ENCODE data around the gene PRR13.

The PRR13 gene

GRCh38 chr12:53483979-53484377 lies 42.4 kb downstream of the PRR13 start:
- TF ChIP-seq TAF1 (IDR thresholded peaks at IDR 0.05; ENCODE audit: borderline replicate concordance, insufficient read depth, low read length) (no peak), SIN3A (IDR thresholded peaks at IDR 0.05; ENCODE audit: borderline replicate concordance, insufficient read depth, low read length) (no peak)
- TF ChIP-seq, protein P1, sequence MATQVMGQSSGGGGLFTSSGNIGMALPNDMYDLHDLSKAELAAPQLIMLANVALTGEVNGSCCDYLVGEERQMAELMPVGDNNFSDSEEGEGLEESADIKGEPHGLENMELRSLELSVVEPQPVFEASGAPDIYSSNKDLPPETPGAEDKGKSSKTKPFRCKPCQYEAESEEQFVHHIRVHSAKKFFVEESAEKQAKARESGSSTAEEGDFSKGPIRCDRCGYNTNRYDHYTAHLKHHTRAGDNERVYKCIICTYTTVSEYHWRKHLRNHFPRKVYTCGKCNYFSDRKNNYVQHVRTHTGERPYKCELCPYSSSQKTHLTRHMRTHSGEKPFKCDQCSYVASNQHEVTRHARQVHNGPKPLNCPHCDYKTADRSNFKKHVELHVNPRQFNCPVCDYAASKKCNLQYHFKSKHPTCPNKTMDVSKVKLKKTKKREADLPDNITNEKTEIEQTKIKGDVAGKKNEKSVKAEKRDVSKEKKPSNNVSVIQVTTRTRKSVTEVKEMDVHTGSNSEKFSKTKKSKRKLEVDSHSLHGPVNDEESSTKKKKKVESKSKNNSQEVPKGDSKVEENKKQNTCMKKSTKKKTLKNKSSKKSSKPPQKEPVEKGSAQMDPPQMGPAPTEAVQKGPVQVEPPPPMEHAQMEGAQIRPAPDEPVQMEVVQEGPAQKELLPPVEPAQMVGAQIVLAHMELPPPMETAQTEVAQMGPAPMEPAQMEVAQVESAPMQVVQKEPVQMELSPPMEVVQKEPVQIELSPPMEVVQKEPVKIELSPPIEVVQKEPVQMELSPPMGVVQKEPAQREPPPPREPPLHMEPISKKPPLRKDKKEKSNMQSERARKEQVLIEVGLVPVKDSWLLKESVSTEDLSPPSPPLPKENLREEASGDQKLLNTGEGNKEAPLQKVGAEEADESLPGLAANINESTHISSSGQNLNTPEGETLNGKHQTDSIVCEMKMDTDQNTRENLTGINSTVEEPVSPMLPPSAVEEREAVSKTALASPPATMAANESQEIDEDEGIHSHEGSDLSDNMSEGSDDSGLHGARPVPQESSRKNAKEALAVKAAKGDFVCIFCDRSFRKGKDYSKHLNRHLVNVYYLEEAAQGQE (IDR thresholded peaks at IDR 0.05; ENCODE audit: insufficient read depth in 1 of 2, low read depth in 2 of 2, low read length in 2 of 2) = no peak

GRCh38 chr12:53484686-53485575 lies 43.4 kb downstream of the PRR13 start:
- TF ChIP-seq POLR2AphosphoS5 (IDR thresholded peaks at IDR 0.05; ENCODE audit: low read depth, low read length) (0 out of 2 replicates have a peak, but pooled peaks have one; percentile 11), FOXP2 (optimal IDR thresholded peaks at IDR 0.05; ENCODE audit: borderline replicate concordance, extremely low read depth, extremely low read length, insufficient read depth) (no peak), SIN3A (IDR thresholded peaks at IDR 0.05; ENCODE audit: borderline replicate concordance, insufficient read depth, low read length) (no peak), TAF1 (IDR thresholded peaks at IDR 0.05; ENCODE audit: borderline replicate concordance, insufficient read depth, low read length) (no peak)
- TF ChIP-seq, protein P1 (IDR thresholded peaks at IDR 0.05; ENCODE audit: insufficient read depth in 1 of 2, low read depth in 2 of 2, low read length in 2 of 2) = no peak

- TF ChIP-seq FOXP2 (optimal IDR thresholded peaks at IDR 0.05; ENCODE audit: borderline replicate concordance, extremely low read depth, extremely low read length, insufficient read depth) (no peak), TAF1 (IDR thresholded peaks at IDR 0.05; ENCODE audit: borderline replicate concordance, insufficient read depth, low read length) (no peak)
These were observed 44.6 kb downstream of the PRR13 start for GRCh38 chr12:53485955-53486735.

- TF ChIP-seq, protein P1 (IDR thresholded peaks at IDR 0.05; ENCODE audit: insufficient read depth in 1 of 2, low read depth in 2 of 2, low read length in 2 of 2) = no peak
- TF ChIP-seq SIN3A (IDR thresholded peaks at IDR 0.05; ENCODE audit: borderline replicate concordance, insufficient read depth, low read length) (no peak), FOXP2 (optimal IDR thresholded peaks at IDR 0.05; ENCODE audit: borderline replicate concordance, extremely low read depth, extremely low read length, insufficient read depth) (no peak), TAF1 (IDR thresholded peaks at IDR 0.05; ENCODE audit: borderline replicate concordance, insufficient read depth, low read length) (no peak), POLR2AphosphoS5 (IDR thresholded peaks at IDR 0.05; ENCODE audit: low read depth, low read length) (no peak)
These were observed 45.4 kb downstream of the PRR13 start for GRCh38 chr12:53486736-53487487.

DNA sequence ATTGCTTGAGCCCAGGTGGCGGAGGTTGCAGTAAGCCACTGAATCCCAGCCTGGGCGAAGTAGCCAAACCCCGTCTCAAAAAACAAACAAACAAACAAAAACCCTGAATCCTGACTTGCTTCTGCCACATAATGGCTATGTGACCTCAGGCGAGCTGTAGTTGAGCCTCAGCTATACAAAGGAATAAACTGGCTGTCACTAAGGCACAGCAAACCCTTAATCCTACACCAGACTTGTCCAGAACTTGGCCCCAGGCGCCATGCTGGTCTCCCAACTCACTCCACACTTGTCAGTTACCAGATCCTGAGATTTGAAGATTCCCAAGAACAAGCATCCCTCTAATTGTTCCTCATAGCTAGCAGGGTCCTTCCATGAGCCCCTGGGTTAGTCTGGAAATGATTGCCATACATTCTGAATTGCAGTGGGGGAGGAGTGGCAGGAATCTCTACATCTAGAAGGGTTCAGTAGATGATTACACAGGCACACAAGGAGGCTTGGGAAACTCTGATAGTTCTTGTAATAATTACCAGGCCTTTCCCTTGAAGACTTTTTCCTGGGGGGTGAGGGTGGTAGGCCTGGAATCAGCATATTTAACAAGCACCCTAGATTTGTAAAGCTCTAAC lies 47.8 kb downstream of the PRR13 start:
- TF ChIP-seq POLR2AphosphoS5 (IDR thresholded peaks at IDR 0.05; ENCODE audit: low read depth, low read length) = no peak
- TF ChIP-seq TAF1 (IDR thresholded peaks at IDR 0.05; ENCODE audit: borderline replicate concordance, insufficient read depth, low read length) = no peak
- TF ChIP-seq FOXP2 (optimal IDR thresholded peaks at IDR 0.05; ENCODE audit: borderline replicate concordance, extremely low read depth, extremely low read length, insufficient read depth) = no peak
- TF ChIP-seq, protein P1 (IDR thresholded peaks at IDR 0.05; ENCODE audit: insufficient read depth in 1 of 2, low read depth in 2 of 2, low read length in 2 of 2) = no peak
- TF ChIP-seq SIN3A (IDR thresholded peaks at IDR 0.05; ENCODE audit: borderline replicate concordance, insufficient read depth, low read length) = no peak
